HL-60 (cell line): ENCODE data around the gene ITGB3.

Source experiments
- CTCF ChIP-seq: IDR thresholded peaks from one replicate; pipeline ENCODE4 v1.5.1; 2011; ENCODE audit warnings: low read length, control low read depth, inconsistent platforms; ENCODE audit not compliant: insufficient read depth
- GABPA ChIP-seq: IDR thresholded peaks from 2 replicates; pipeline ENCODE4 v1.6.1; 2012; ENCODE audit warnings: low read depth

GRCh38 chr17:47209499-47209898 is 44.1 kb upstream of the ITGB3 start:
- no peak for TF ChIP-seq CTCF
- no peak for TF ChIP-seq GABPA
